HG02970 (cell line): Measurements from ENCODE around the gene ALOX5.

Experiments
- ATAC-seq: cut with Tn5 transposase; IDR thresholded peaks from one replicate; pipeline ENCODE4 v1.9.1; 2021; ENCODE audit warnings: mild to moderate bottlenecking, moderate library complexity, moderate number of reproducible peaks; ENCODE audit not compliant: unreplicated experiment, low FRiP score

Gene ALOX5

DNA sequence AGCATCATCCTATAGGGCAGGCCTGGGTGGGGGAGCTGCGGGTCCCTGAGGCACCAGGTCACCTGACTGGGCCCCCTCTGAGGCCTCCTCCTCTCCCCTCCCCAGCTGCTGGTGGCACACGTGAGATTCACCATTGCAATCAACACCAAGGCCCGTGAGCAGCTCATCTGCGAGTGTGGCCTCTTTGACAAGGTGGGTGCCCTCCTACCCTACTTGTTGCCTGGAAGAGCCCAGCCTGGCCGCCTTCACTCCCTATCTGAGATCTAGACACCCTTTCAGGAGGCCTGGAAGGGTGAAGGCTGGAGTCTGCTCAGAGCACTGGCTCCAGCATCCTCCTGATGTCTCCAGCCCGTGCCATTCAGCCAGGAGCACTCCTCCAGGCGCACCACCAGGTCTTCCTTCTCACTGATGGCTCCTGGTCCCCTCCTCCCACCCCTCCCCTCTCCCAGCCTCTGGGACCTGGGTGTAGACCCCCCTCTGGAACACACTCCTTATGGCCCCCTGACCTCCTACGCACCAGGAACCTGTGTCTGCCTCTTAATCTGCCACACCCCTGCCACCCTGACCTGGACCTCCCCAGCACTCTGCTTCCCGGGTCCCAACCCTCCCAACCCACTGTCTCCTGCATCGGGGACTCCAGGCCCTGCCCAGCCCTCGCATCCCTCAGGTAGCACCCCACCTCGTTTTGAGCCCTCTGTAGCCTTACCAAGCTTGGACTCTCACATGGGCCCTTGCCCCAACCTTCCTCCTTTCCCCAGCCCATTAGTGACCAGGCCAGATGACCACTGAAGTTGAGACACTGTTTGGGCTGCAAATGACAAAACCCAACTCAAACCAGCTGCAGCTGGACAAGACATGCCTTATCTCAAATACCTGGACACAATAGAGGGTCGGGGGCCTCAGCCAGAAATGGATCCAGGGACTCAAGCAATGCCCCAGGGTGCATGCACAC is 67.5 kb downstream of the ALOX5 start:
- ATAC-seq, result no peak

DNA sequence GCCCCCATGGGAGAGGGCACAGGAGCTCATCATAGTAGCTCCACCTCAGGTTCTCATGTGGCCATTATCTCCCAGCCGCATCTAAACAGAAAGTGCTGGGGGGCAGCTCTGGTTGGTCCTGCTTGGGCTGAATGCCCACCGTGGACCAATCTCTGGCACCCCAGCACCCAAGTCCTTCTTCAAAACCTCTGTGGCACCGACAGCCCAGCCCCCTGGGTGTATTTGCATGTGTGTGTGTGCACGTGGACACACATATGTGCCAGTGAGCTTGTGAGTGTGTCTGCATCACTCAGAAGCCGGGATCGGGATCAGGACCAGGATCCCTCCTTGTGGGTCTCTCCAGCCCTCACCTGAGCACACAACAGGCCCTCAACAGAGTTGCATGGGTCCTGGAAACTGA is 68.2 kb downstream of the ALOX5 start:
- ATAC-seq, result no peak

DNA sequence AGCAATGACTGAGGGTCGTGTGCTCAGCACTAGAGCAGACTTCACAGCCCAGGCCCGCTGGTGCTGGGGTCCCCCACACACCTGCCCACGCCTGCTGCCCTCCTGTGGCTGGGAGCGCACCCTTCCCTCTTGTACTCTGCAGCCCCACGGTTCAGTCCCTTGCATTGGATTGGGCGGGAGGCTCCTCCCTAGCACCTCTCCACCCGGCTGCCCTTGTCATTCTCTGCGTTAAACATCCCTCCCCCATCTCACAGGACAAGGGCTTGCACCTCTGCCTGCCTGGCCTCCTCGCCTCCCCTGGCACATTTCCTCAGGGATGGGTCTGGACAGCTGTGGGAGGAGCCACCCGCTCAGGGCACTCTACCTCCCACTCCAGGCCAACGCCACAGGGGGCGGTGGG is 68.6 kb downstream of the ALOX5 start:
- ATAC-seq, result no peak

DNA sequence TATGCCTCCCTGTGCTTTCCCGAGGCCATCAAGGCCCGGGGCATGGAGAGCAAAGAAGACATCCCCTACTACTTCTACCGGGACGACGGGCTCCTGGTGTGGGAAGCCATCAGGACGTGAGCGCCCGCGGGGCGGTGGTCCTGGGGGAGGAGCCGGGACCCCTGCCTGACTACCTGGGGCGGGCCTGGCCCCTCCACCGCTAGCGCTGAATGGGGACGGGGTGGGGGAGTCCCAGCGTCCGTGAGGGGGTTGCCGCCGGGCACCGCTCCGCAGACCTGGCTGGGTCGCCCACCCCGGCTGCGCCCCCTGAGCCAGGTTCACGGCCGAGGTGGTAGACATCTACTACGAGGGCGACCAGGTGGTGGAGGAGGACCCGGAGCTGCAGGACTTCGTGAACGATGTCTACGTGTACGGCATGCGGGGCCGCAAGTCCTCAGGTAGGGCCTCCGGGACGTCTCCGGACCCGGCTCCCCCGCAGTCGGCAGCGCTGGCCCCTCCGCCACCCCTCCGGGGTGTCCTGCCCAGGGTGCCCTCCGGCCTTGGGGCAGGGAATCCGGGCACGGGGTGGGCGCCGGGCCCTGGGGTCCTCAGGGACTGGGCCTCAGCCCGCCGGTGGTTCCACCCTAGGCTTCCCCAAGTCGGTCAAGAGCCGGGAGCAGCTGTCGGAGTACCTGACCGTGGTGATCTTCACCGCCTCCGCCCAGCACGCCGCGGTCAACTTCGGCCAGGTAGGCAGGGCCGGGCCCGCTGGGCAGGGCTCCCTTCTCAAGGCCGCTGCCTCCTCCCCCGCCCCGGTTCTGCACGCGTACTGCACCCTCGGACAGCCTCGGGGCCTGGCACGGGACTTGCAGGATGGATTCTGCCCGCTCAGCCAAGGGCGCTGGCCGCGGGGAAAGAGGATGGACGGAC is 69.3 kb downstream of the ALOX5 start:
- ATAC-seq, result no peak

DNA sequence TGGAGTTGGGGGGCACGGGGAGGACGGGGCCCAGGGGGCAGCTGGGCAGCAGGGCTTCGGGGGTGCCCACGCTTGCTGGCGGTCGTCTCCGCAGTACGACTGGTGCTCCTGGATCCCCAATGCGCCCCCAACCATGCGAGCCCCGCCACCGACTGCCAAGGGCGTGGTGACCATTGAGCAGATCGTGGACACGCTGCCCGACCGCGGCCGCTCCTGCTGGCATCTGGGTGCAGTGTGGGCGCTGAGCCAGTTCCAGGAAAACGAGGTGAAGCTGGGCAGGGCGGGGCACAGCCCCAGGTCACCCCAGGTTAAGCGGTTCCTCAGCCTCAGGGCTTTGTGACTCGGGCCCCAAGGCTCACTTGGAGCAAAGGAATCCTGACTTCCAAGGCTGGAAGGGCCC is 70.0 kb downstream of the ALOX5 start:
- no peak for ATAC-seq

DNA sequence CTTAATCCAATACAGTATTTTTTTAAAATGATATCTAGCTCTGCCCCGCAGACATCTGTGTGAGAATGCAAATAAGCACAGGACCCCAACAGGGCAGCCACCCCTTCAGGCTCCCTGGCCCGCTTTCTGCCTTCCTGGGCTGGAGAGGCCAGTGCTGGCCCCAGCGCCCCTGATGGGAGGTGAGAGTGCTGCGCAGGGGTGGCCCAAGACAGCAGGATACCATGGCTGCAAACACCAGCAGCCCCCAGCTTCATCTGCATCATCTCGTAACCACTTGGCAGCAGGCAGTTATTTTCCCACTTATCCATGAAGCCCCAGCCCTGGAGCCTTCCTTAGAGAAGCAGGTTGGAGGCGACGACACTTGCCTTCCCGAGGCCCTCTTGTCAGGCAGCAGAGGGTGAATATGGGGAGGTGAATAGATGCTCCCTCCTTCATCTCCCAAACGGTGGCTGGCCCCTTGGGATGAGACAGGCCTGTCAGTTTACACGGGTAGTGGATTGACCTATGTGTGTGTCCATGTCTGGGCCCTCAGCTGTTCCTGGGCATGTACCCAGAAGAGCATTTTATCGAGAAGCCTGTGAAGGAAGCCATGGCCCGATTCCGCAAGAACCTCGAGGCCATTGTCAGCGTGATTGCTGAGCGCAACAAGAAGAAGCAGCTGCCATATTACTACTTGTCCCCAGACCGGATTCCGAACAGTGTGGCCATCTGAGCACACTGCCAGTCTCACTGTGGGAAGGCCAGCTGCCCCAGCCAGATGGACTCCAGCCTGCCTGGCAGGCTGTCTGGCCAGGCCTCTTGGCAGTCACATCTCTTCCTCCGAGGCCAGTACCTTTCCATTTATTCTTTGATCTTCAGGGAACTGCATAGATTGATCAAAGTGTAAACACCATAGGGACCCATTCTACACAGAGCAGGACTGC is 71.2 kb downstream of the ALOX5 start:
- ATAC-seq, result no peak

DNA sequence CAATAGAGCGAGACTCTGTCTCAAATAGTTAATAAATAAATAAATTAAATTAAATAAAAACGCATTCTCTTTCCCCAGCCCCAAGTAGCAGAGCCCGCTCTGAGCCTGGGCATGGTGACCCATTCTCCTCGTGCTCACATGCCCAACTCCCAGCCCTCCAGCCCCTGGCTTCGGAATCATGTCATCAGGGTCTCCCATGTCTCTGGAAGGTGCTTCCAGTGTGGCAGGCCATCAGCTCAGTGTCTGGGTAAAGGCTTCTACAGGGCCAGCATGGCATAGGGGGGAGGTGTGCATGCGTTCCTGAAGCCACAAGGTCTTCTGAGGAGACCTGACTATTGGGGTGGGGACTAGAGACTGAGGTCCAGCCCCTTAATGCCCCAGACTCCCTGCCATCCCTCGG is 72.8 kb downstream of the ALOX5 start:
- no peak for ATAC-seq

DNA sequence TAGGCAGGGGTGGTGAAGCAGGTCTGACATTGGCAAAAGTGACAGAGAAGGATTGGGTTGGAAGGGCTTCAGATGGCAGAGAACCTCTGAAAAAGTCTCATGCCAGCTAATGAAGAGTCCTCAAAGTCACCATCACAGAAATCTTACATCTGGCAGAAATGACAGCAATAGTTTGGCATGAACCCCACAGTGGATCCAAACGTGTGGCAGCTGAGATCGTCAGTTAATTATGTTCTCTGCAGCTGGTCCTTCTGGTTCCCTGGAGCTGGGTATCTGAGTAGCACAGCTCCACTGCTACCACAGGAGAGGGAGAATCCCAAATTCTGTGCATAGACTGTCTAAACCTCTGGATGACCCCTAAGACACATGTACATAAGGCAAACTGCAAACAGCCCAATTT is 73.4 kb downstream of the ALOX5 start:
- no peak for ATAC-seq

DNA sequence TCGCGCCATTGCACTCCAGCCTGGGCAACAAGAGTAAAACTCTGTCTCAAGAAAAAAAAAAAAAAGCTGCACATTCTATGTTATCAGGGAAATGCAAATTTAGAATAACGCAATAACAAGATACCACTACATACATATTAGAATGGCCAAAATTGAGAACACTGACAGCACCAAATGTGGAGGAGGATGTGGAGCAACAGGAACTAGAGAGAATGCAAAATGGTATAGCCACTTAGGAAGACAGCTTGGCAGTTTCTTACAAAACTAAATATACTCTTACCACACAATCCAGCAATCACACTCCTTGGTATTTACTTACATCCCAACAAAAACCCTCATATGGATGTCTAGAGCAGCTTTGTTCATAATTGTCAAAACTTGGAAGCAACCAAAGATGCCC is 76.8 kb downstream of the ALOX5 start:
- ATAC-seq, result no peak

DNA sequence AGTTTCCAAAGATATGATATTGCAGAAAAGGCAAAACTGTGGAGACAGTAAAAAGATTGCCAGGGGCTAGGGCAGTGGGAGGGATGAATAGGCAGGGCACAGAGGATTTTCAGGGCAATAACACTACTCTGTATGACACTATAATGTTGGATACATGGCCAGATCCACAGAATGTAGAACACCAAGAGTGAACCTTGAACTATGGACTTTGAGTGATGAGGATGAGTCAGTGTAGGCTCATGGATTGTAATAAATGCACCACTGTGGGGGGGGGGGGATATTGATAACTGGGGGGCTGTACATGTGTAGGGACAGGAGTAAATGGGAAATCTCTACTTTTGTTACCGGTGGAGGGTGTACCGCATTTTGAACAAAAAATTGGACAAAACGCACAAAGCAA is 77.4 kb downstream of the ALOX5 start:
- ATAC-seq, result no peak

DNA sequence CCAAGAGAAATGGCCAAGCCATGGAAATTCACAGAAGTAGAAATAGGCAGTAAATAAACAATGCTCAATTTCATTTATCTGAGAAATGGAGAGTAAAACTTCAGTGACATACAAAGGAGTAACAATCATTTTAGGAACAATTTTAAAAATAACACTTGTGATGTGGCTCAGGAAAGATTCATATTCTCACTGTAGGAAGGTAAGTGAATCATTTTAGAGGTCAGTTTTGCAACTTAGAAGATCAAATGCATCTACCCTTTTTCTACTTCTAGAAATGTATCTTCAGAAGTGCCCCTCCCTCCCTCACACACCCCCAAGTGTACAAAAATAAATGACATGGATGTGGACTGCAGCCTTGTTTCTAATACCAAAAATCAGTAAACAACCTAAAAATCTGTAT is 78.3 kb downstream of the ALOX5 start:
- no peak for ATAC-seq

DNA sequence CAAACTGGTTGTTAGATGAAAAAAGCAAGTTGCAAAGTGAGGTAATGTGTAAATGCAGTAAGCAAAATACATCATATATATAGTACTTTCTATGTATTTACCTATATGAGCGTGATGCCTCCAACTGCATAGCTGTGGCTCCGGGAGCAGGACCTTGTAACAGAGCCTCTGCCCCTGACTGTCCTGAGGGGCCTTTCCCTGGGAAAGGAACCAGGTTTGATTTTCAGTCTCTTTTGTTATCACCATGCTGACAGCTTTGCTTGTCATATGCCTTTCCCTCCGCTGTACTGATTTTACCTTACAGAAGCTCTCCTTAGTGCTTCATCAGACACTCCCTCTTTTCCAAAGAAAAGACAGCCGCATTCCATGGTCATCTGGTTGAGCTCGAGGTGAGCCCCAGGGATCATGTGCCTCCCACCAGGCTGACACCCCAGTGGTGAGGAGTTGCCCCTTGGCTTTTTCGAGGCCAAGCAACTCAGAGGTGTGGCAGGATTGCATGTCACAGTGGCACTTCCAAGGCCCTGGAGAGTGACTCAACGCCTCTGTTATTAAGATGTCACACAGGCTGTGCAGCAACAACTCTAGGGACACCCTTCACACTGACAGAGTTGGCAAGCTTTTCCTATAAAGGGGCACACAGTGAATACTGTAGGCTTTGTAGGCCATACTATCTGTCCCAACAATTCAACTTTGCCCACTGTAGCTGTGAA is 78.9 kb downstream of the ALOX5 start:
- ATAC-seq, result no peak

DNA sequence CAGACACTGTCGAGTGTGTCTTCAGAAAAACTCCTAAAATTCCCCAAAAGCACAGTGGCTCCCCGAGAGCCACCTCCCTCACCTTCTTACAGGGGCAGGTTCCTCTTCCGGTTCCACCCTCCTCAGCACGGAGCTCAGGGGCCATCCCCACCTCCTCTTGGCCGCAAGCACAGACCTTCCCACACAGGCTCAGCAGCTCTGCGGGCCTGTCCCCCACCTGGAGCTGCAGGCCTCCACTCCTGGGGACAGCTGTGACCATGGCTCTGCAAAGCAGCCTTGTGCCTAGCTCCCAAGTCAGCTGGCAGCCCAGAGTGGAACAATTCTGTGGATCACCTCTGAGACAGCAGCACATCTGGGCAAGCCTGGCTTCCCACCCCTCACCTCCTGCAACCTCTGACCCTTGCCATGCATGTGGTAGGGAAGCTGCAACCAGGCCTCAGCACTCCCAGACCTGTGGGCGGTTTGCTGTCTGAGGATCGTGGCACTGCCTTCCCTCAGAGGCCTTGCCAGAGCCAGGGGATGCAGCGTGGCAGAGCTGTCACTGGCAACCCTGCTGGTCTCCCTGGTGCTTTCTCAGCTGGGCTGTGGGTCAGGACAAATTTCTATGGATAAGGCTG is 79.7 kb downstream of the ALOX5 start:
- no peak for ATAC-seq

DNA sequence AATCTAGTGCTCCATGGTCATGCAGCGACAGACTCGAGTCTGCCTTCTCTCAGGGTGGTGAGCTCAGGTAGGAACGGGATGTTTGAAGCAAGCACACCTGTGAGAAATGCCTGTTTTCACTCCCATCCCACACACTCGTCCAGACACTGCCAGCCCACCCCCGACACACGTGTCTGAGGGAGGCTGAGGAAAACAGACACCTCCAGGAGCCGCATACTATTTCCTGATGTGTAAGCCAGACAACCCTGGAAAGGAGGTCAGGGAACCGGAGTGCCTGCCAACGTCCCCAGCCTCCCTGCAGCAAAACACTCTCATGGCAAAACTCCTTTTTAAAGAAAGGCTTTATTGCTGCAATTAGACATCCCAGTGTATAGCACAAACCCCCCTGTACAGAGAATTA is 80.2 kb downstream of the ALOX5 start:
- no peak for ATAC-seq

DNA sequence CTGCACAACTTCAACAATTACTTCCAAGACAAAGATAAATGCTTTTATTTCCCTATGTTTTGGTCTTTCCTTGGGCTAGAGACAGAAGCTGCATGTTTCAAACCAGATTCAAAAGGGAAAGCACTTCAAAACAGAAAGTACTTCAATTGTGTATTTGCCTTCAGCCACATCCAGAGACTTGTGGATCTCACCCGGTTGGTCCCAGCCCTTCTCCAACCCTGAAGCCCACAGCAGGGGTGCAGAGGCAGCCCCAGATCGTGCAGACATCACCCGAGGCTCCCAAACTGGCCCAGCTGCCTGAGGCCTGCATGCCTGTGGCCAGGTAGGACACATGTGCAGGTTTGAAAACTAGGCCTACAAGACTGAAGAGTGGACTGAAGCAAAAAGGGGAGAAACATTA is 80.8 kb downstream of the ALOX5 start:
- no peak for ATAC-seq

DNA sequence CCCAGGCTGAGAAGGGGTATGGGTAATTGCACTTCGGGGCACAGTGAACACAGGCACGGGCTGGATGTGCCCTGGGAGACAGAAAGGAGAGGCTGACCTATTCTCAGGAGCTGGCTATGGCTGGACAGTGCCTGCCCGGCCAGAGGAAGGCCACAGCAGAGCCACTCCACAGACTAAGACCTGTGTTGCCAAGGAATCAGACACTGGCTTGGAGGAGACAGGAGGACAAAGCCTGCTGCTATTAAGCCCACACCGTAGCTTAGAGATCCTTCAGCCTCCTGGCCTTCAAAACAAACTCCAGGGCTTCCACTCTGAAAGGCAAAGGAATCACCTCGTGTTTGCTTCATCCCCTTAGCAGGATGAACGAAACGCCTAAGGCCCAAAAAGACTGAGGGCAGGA is 82.2 kb downstream of the ALOX5 start:
- ATAC-seq, result no peak

DNA sequence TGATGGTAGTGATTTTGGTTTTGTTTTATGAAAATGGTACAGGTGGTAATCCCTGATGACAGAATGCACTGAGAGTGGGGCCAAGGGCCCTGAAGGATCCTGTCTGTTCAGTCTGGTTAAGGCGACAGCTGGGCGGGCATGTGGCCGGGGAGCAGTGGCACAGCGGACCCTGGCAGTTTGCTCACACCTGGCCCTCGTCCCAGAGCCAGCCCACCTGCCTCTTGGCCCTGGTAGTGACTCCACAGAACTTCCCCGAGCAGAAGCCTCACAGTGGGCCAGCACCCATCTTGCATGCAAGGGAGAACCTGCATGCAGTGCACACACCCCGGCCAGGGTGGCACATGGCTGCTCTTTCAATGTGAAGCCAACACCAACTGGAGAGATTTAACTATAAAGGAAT is 82.8 kb downstream of the ALOX5 start:
- ATAC-seq, result no peak

DNA sequence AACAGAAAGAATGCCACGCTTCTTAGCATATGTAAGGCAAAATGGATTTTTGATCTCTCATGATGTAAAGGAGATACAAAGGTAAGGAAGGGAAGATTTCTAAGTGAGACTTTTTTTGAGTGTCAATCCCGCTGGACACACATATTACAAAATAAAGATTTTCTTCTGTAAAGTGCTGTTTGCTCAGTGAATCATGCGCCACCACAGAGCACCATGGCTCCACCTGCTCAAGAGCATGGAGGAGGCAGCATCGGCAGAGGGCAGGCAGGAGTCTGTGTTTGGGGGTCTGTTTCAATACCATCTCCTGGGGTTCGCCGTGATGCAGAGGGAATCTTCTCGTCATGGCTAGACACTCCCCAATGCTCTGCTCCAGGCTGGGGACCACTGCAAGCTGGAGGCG is 83.5 kb downstream of the ALOX5 start:
- ATAC-seq, result no peak

DNA sequence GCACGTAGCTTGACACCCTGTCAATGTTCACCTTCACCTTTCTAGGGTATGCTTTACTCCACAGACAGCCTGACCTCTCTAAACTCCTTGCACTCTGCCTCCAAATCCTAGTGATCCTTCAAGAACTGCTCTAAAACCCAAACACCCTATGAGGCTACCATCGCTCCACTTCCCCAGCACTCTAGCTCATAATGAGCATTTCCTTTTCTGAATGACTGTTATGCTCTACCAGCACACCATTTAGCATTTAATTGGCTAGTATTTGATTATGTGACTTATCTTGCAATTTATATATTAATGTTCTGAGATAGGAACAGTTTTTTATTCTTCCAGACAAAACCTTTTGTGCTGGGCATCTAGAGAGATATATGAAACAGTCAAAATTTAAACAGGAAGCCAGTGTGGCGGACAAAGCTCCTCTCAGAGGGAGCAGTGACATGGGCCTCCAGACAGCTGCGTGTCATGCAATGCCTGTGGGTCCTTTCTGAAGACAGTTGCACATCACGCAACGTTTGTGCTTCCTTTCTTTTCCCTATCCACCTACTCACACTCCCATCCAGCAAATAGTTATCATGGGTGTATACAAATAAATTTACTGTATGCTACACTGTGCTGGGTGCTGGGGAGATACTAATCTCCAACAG is 86.3 kb downstream of the ALOX5 start:
- ATAC-seq, result peak; percentile 31
